Liver (tissue), 3 donors: ENCODE measurements around the gene NAA10.

ENCODE experiments used
- EGR1 ChIP-seq, 2 donors: IDR thresholded peaks; 2 replicates each; pipeline ENCODE4 v1.6.1; 2016 to 2018; ENCODE audit warnings: antibody characterized with exemption in 2 of 2, low read depth in 2 of 2
- GABPA ChIP-seq, 2 donors: IDR thresholded peaks in 1 of 2; conservative IDR thresholded peaks in 1 of 2; 2 replicates each; pipeline ENCODE4 v1.6.1; 2016; ENCODE audit warnings: antibody characterized with exemption in 2 of 2, mild to moderate bottlenecking in 1 of 2, moderate library complexity in 1 of 2
- JUND ChIP-seq, 2 donors: IDR thresholded peaks; 2 replicates each; pipeline ENCODE4 v1.6.1; 2016; ENCODE audit warnings: antibody characterized with exemption in 2 of 2
- NR2F2 ChIP-seq: IDR thresholded peaks from 2 replicates; pipeline ENCODE4 v1.6.1; 2016; ENCODE audit warnings: antibody characterized with exemption
- RAD21 ChIP-seq, 2 donors: IDR thresholded peaks; 2 replicates each; pipeline ENCODE4 v1.6.1; 2016; ENCODE audit warnings: antibody characterized with exemption in 2 of 2, mild to moderate bottlenecking in 2 of 2
- RXRA ChIP-seq, 2 donors: IDR thresholded peaks; 2 replicates each; pipeline ENCODE4 v1.6.1; 2017 to 2018; ENCODE audit warnings: antibody characterized with exemption in 2 of 2, mild to moderate bottlenecking in 1 of 2
- SP1 ChIP-seq: IDR thresholded peaks from 2 replicates; pipeline ENCODE4 v1.6.1; 2018; ENCODE audit warnings: antibody characterized with exemption, mild to moderate bottlenecking
- TAF1 ChIP-seq: conservative IDR thresholded peaks from 2 replicates; pipeline ENCODE4 v1.6.1; 2016; ENCODE audit warnings: antibody characterized with exemption, mild to moderate bottlenecking
- YY1 ChIP-seq: IDR thresholded peaks from 2 replicates; pipeline ENCODE4 v1.6.1; 2016; ENCODE audit warnings: antibody characterized with exemption, mild to moderate bottlenecking
- TF ChIP-seq, protein P1 (sequence below): fragments of 150-350 bp; IDR thresholded peaks from 2 replicates; pipeline ENCODE4 v1.5.1; 2017; ENCODE audit warnings: improper control_type of control experiment, low read depth, low read length; ENCODE audit not compliant: missing input control
- TF ChIP-seq, protein P2 (sequence below): IDR thresholded peaks from 2 replicates; pipeline ENCODE4 v1.6.1; 2016; ENCODE audit warnings: antibody characterized with exemption
- TF ChIP-seq, protein P3 (sequence below): IDR thresholded peaks from 2 replicates; pipeline ENCODE4 v1.6.1; 2016; ENCODE audit warnings: antibody characterized with exemption, mild to moderate bottlenecking
- TF ChIP-seq, protein P4 (sequence below): IDR thresholded peaks from 2 replicates; pipeline ENCODE4 v1.6.1; 2016; ENCODE audit warnings: antibody characterized with exemption
- donor health status: healthy.
- donor health status: healthy.

DNA sequence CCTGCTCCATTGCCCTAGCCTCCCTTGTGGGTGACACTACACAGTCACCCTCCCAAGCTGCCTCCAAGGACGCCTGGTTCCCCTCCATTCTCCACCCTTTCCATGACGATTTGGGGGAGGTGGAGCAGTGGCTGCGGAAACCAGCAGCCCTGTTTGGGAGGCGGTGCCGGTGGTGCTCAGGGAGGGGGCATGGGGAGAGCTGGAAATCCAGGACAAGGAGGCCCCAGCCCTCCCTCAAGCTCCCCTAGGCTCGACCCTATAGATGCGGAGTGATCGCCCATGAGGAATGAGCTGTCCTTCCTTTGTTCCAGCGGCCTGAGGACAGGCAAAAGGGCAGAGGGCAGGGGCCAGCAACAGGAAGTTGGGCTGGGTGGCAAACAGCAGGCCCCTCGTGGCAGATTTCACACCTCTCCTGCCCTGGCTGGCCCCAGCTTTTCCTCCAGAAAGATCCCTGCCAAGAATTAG, 13.2 kb upstream of the NAA10 start:
- TF ChIP-seq, protein P1, sequence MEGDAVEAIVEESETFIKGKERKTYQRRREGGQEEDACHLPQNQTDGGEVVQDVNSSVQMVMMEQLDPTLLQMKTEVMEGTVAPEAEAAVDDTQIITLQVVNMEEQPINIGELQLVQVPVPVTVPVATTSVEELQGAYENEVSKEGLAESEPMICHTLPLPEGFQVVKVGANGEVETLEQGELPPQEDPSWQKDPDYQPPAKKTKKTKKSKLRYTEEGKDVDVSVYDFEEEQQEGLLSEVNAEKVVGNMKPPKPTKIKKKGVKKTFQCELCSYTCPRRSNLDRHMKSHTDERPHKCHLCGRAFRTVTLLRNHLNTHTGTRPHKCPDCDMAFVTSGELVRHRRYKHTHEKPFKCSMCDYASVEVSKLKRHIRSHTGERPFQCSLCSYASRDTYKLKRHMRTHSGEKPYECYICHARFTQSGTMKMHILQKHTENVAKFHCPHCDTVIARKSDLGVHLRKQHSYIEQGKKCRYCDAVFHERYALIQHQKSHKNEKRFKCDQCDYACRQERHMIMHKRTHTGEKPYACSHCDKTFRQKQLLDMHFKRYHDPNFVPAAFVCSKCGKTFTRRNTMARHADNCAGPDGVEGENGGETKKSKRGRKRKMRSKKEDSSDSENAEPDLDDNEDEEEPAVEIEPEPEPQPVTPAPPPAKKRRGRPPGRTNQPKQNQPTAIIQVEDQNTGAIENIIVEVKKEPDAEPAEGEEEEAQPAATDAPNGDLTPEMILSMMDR: no peak
- TF ChIP-seq NR2F2 (peak; percentile 58), RAD21 (IDR thresholded peaks at IDR 0.05) (no peak), TAF1 (no peak), RXRA (IDR thresholded peaks at IDR 0.05) (no peak), JUND (IDR thresholded peaks at IDR 0.05) (no peak), GABPA (IDR thresholded peaks at IDR 0.05 in 1 of 2, conservative IDR thresholded peaks at IDR 0.05 in 1 of 2) (no peak), YY1 (no peak), SP1 (no peak), EGR1 (IDR thresholded peaks at IDR 0.05; ENCODE audit: low read depth in 2 of 2) (no peak)
- TF ChIP-seq, protein P2, sequence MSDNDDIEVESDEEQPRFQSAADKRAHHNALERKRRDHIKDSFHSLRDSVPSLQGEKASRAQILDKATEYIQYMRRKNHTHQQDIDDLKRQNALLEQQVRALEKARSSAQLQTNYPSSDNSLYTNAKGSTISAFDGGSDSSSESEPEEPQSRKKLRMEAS: no peak
- TF ChIP-seq, protein P3, sequence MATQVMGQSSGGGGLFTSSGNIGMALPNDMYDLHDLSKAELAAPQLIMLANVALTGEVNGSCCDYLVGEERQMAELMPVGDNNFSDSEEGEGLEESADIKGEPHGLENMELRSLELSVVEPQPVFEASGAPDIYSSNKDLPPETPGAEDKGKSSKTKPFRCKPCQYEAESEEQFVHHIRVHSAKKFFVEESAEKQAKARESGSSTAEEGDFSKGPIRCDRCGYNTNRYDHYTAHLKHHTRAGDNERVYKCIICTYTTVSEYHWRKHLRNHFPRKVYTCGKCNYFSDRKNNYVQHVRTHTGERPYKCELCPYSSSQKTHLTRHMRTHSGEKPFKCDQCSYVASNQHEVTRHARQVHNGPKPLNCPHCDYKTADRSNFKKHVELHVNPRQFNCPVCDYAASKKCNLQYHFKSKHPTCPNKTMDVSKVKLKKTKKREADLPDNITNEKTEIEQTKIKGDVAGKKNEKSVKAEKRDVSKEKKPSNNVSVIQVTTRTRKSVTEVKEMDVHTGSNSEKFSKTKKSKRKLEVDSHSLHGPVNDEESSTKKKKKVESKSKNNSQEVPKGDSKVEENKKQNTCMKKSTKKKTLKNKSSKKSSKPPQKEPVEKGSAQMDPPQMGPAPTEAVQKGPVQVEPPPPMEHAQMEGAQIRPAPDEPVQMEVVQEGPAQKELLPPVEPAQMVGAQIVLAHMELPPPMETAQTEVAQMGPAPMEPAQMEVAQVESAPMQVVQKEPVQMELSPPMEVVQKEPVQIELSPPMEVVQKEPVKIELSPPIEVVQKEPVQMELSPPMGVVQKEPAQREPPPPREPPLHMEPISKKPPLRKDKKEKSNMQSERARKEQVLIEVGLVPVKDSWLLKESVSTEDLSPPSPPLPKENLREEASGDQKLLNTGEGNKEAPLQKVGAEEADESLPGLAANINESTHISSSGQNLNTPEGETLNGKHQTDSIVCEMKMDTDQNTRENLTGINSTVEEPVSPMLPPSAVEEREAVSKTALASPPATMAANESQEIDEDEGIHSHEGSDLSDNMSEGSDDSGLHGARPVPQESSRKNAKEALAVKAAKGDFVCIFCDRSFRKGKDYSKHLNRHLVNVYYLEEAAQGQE: no peak
- TF ChIP-seq, protein P4, sequence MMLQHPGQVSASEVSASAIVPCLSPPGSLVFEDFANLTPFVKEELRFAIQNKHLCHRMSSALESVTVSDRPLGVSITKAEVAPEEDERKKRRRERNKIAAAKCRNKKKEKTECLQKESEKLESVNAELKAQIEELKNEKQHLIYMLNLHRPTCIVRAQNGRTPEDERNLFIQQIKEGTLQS: no peak
